T-cell (primary cell): ENCODE results near the gene ATP8A1. TPM values are rescaled to one million over a fixed set of nuclear protein-coding genes. Genes with fewer than 3 reads are reported as not detected.
"Not testable (repeated sequence)": the region's sequence is repeated elsewhere in the genome, so short reads cannot be mapped to it uniquely, and the experiment has no call there.

ENCODE experiments used
- ATAC-seq, 4 experiments: fragments of 200-7000 bp in 3 of 4; fragments of 150-1000 bp in 1 of 4; cut with Tn5 transposase; replicated peaks in 1 of 4; 1 replicate in 3 of 4; 2 replicates in 1 of 4; pipeline ENCODE4 v1.10.0; 2021; ENCODE audit warnings: moderate library complexity in 3 of 4, mild to moderate bottlenecking in 2 of 4, moderate number of reproducible peaks in 1 of 4
- CTCF ChIA-PET, 2 donors: fragments of 300-600 bp; sonication (Branson Sonifier 250); formaldehyde crosslinking; loops; one replicate each; lab custom pipeline; 2022; ENCODE audit warnings: antibody characterized with exemption in 2 of 2; lab: Charles Lee
- POLR2A ChIA-PET, 2 donors: fragments of 300-600 bp; sonication (Branson Sonifier 250); formaldehyde crosslinking; loops; one replicate each; lab custom pipeline; 2022; ENCODE audit warnings: antibody characterized with exemption in 2 of 2; lab: Charles Lee
- DNase-seq, 35 experiments: peaks; one replicate each; pipeline versions ENCODE4 v3.0.0 to v3.0.0-alpha.2; 2013 to 2023
- H3K27ac ChIP-seq: one replicate; pipeline ENCODE4 v1.5.1; 2013; ENCODE audit warnings: low read length
- H3K27me3 ChIP-seq, 2 experiments: replicated peaks in 1 of 2; 1 replicate in 1 of 2; 2 replicates in 1 of 2; pipeline versions ENCODE4 v1.6.1 to v1.7.0; 2013; ENCODE audit warnings: low read length in 1 of 2, mixed read lengths in 1 of 2; ENCODE audit not compliant: control insufficient read depth in 2 of 2, insufficient read depth in 2 of 2; ENCODE audit errors: extremely low read depth in 1 of 2
- H3K36me3 ChIP-seq, 2 donors: 1 replicate in 1 of 2; 2 replicates in 1 of 2; pipeline versions ENCODE4 v1.6.1 to v1.7.0; 2013; ENCODE audit warnings: low read length in 1 of 2; ENCODE audit not compliant: control insufficient read depth in 2 of 2, insufficient read depth in 1 of 2; ENCODE audit errors: extremely low read depth in 1 of 2
- H3K4me1 ChIP-seq, 2 experiments: 1 replicate in 1 of 2; 2 replicates in 1 of 2; pipeline versions ENCODE4 v1.6.1 to v1.7.0; 2013; ENCODE audit warnings: low read length in 2 of 2, mixed read lengths in 1 of 2; ENCODE audit not compliant: insufficient read depth in 2 of 2, control insufficient read depth in 1 of 2; ENCODE audit errors: extremely low read depth in 1 of 2
- H3K4me3 ChIP-seq, 2 donors: 1 replicate in 1 of 2; 2 replicates in 1 of 2; pipeline versions ENCODE4 v1.5.1 to v1.7.0; 2013; ENCODE audit warnings: mild to moderate bottlenecking in 2 of 2, low read length in 1 of 2, moderate library complexity in 1 of 2; ENCODE audit not compliant: control insufficient read depth in 1 of 2; ENCODE audit errors: extremely low read depth in 1 of 2
- H3K9me3 ChIP-seq: 2 replicates; pipeline ENCODE4 v1.7.0; 2013
- H3K27ac Mint-ChIP-seq, 2 donors: one replicate each; pipeline ENCODE4 v1.8.0; 2020 to 2021; ENCODE audit warnings: mild to moderate bottlenecking in 2 of 2, mixed read lengths in 2 of 2
- H3K27me3 Mint-ChIP-seq, 2 donors: one replicate each; pipeline ENCODE4 v1.8.0; 2021 to 2022; ENCODE audit warnings: mixed read lengths in 2 of 2
- H3K36me3 Mint-ChIP-seq: one replicate; pipeline ENCODE4 v1.8.0; 2021; ENCODE audit warnings: mixed read lengths
- H3K4me1 Mint-ChIP-seq, 3 donors: one replicate each; pipeline ENCODE4 v1.8.0; 2020 to 2022; ENCODE audit warnings: mixed read lengths in 3 of 3, mild to moderate bottlenecking in 1 of 3
- H3K4me3 Mint-ChIP-seq, 3 donors: one replicate each; pipeline ENCODE4 v1.8.0; 2020 to 2022; ENCODE audit warnings: mild to moderate bottlenecking in 3 of 3, mixed read lengths in 3 of 3, moderate library complexity in 3 of 3
- H3K9me3 Mint-ChIP-seq, 3 donors: one replicate each; pipeline ENCODE4 v1.8.0; 2020 to 2022; ENCODE audit warnings: mixed read lengths in 3 of 3
- WGBS: methylation state at CpG from one replicate; pipeline ENCODE4 v1.1.5; 2013; ENCODE audit warnings: missing lambda C conversion rate; ENCODE audit not compliant: insufficient coverage; 5-methylcytosine and 5-hydroxymethylcytosine counted together
- total RNA-seq, 35 experiments: library from RNA in 6 of 35; stranded (reverse) in 6 of 35; fragments of 120-200 nt in 1 of 35; gene quantifications; one replicate each; pipeline versions ENCODE4 v1.2.1 to v1.2.4 and lab custom pipeline; 2013 to 2026

The ATP8A1 gene
- total RNA-seq, 5 donors from 2014 or later (not counting 1 experiment from before 2014, with no cell fraction given) = 33.7 to 73.2 (median 47.8) TPM

DNA sequence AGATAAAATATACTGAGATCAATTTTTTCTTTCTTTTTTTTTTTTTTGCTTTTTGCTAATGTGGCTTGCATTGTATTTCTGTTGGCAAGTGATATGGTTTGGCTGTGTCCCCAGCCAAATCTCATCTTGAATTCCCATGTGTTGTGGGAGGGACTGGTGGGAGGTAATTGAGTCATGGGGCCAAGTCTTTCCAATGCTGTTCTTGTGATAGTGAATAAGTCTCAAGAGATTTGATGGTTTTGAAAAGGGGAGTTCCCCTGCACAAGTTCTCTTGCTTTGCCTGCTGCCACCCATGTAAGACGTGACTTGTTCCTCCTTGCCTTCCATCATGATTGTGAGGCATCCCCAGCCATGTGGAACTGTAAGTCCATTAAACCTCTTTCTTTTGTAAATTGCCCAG, 195.7 kb downstream of the ATP8A1 start:
- 100% methylated on average over 1 of the region's 1 CpG for WGBS
- H3K4me1 Mint-ChIP-seq, H3K27ac ChIP-seq, ATAC-seq, H3K4me3 Mint-ChIP-seq, DNase-seq, H3K4me1 ChIP-seq, H3K9me3 ChIP-seq, H3K27me3 ChIP-seq, H3K4me3 ChIP-seq, H3K27me3 Mint-ChIP-seq, CTCF ChIA-PET, H3K9me3 Mint-ChIP-seq, H3K27ac Mint-ChIP-seq, POLR2A ChIA-PET: not testable (repeated sequence)
- peaks cover 0 to 39% of the 10 kb centered on the region in 2 donors for H3K36me3 ChIP-seq
- H3K36me3 Mint-ChIP-seq = peaks cover 48% of the 10 kb centered on the region

DNA sequence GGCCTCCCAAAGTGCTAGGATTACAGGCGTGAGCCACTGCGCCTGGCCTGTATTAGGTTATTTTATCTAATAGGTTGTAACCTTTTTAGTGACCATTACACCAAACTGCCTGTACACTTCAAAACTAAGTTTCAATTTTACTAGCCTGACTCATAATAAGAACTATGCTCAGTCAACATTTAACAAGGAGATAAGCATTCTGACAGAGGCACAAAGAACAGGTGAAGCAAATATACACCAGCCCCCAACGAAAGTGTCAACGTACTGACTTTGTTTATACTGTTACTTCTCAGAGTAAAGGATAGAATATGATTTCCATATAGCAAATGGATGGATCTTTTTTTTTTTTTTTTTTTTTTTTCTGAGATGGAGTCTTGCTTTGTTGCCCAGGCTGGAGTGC, 196.9 kb downstream of the ATP8A1 start:
- Mint-ChIP-seq H3K27ac (no peak overlapping the region), H3K4me1 (peaks cover 0 to 6% (median 0%) of the 10 kb centered on the region in 3 donors), H3K36me3 (peaks cover 53% of the 10 kb centered on the region), H3K27me3 (no peaks in the 10 kb centered on the region), H3K4me3 (no peak overlapping the region), H3K9me3 (no peaks in the 10 kb centered on the region)
- Histone ChIP-seq H3K27me3 (no peaks in the 10 kb centered on the region), H3K36me3 (peaks cover 0 to 40% of the 10 kb centered on the region in 2 donors), H3K4me3 (no peak overlapping the region), H3K9me3 (no peaks in the 10 kb centered on the region), H3K4me1 (no peaks in the 10 kb centered on the region), H3K27ac (no peak overlapping the region)
- ChIA-PET POLR2A (interaction anchor here in 1 of 2 donors (0.6 kb wide), 1 partner anchor 65 kb away, joined by 3 read pairs; no protein-coding TSS in a partner anchor), CTCF (no interaction called here)
- no peak for DNase-seq
- ATAC-seq = no peak
- no CpG with 5 or more reads among the region's 4 CpGs for WGBS

DNA sequence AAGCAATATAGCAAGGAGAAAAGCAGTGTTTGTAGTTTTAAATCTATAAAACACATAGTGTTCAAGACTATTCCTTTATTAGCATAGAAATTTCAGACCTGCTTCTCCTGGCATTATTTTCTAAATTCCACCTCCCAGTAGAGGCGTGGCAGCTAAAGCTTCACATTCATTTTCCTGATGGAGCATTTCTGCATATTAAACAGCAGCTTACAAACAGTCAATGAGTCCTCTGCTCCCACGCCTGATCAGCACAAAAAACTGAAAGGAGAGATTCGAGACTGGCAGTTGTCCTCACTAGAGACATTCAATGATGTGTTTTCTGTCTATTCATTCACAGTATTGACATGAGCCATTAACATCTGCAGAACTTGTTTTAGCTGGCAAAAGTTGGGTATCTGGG, 198.2 kb downstream of the ATP8A1 start:
- Mint-ChIP-seq H3K27ac (no peak overlapping the region), H3K4me1 (peaks cover 0 to 6% (median 0%) of the 10 kb centered on the region in 3 donors), H3K4me3 (no peak overlapping the region), H3K9me3 (no peaks in the 10 kb centered on the region), H3K27me3 (no peaks in the 10 kb centered on the region), H3K36me3 (peaks cover 62% of the 10 kb centered on the region)
- no peaks in the 10 kb centered on the region for H3K4me1 ChIP-seq
- ChIA-PET CTCF (interaction anchor here in 1 of 2 donors (0.6 kb wide), 1 partner anchor 582 kb away, joined by 6 read pairs; no protein-coding TSS in a partner anchor), POLR2A (no interaction called here)
- peaks cover 0 to 35% of the 10 kb centered on the region in 2 donors for H3K36me3 ChIP-seq
- no peak overlapping the region for H3K4me3 ChIP-seq
- ATAC-seq (no peak), DNase-seq (no peak)
- 100% methylated on average over 1 of the region's 3 CpGs for WGBS
- H3K9me3 ChIP-seq = no peaks in the 10 kb centered on the region
- no peaks in the 10 kb centered on the region for H3K27me3 ChIP-seq
- H3K27ac ChIP-seq = no peak overlapping the region

DNA sequence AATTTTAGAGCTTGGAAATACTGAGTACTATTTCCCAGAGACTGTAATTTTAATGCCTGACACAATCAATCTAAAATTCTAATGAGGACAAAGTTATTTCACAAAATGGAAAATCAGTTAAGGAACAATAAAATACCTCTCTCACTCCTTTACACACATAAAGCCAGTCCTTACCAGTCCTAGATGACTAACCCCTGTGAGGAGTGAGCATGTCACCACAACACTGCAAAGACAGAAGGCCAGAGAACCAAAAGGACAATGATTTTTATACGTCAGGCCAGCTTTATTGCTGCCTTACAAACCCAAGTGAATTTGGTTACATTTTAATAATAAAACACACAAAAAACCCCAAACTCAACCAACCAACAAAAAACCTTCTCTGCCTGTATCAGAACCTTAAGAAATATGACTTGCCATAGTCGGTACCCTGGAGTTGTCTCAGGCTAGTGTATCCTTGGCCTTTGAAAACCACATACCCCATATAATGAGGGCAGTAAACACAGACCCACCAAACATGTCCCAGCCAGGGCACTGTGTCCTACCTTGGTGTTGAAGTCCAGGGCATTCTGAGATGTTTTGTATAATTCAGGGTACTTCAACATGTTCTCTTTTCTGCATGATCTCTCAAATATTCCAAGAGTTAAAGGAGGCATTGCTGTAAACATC, 202.0 kb downstream of the ATP8A1 start:
- H3K36me3 Mint-ChIP-seq = peaks cover 57% of the 10 kb centered on the region
- Histone ChIP-seq H3K36me3 (peaks cover 6 to 39% of the 10 kb centered on the region in 2 donors), H3K27ac (no peak overlapping the region), H3K4me1 (no peaks in the 10 kb centered on the region), H3K4me3 (no peak overlapping the region), H3K9me3 (no peaks in the 10 kb centered on the region), H3K27me3 (no peaks in the 10 kb centered on the region)
- no peak for ATAC-seq
- no peaks in the 10 kb centered on the region for H3K9me3 Mint-ChIP-seq
- no CpG with 5 or more reads among the region's 2 CpGs for WGBS
- no peak for DNase-seq
- CTCF ChIA-PET = no interaction called here
- no peaks in the 10 kb centered on the region for H3K27me3 Mint-ChIP-seq
- no peak overlapping the region for H3K4me3 Mint-ChIP-seq
- H3K4me1 Mint-ChIP-seq = no peaks in the 10 kb centered on the region
- no peak overlapping the region for H3K27ac Mint-ChIP-seq
- POLR2A ChIA-PET = no interaction called here

DNA sequence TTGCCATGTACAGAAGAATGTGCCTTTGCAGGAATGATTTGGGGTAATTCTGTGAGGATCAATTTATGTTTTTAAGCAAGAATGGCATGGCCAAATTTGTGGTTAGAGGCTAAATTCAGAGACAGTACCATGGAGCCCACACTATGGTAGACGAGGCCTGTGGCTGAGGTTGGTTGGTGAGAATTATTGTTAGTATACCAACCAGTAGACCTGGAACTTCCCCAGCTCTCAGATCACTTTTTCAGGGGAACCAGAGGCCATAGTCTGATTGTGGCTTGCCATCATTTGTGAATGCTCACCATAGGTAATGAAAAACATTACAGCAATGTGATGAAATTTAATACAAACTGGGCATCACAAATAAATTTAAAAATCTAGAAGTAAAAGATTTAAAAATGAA, 203.3 kb downstream of the ATP8A1 start:
- Histone ChIP-seq H3K4me1 (no peaks in the 10 kb centered on the region), H3K27me3 (no peaks in the 10 kb centered on the region), H3K27ac (no peak overlapping the region), H3K9me3 (no peaks in the 10 kb centered on the region), H3K4me3 (no peak overlapping the region), H3K36me3 (peaks cover 6 to 44% of the 10 kb centered on the region in 2 donors)
- ATAC-seq (no peak), DNase-seq (no peak)
- WGBS = no CpG with 5 or more reads among the region's 1 CpG
- Mint-ChIP-seq H3K27ac (no peak overlapping the region), H3K36me3 (peaks cover 61% of the 10 kb centered on the region), H3K4me3 (no peak overlapping the region), H3K27me3 (no peaks in the 10 kb centered on the region), H3K4me1 (no peaks in the 10 kb centered on the region), H3K9me3 (no peaks in the 10 kb centered on the region)
- CTCF ChIA-PET = no interaction called here
- POLR2A ChIA-PET = no interaction called here

DNA sequence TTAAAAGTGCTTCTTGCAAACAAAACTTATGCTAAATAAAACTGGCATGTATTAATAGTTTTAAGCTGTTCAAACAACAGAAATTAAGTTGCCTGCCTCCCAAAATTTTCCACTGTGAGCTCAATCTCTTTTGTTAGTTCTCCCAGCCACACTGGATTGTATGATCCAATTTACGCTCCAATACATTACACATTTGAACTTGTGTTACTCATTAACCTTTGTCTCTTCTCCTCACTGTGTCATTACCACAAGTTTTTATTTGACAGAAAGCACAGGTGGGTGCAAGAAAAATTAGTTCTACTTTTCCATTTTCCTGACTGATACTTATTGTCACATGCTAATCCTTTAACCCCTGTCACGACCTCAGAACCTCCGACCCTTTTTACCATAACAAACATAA, 204.1 kb downstream of the ATP8A1 start:
- Histone ChIP-seq H3K27me3 (no peaks in the 10 kb centered on the region), H3K36me3 (peaks cover 6 to 44% of the 10 kb centered on the region in 2 donors), H3K9me3 (no peaks in the 10 kb centered on the region), H3K4me3 (no peak overlapping the region), H3K4me1 (no peaks in the 10 kb centered on the region), H3K27ac (no peak overlapping the region)
- Mint-ChIP-seq H3K36me3 (peaks cover 61% of the 10 kb centered on the region), H3K9me3 (no peaks in the 10 kb centered on the region), H3K4me1 (no peaks in the 10 kb centered on the region), H3K27ac (no peak overlapping the region), H3K4me3 (no peak overlapping the region), H3K27me3 (no peaks in the 10 kb centered on the region)
- 100% methylated on average over 2 of the region's 3 CpGs for WGBS
- no peak for ATAC-seq
- POLR2A ChIA-PET = no interaction called here
- CTCF ChIA-PET = no interaction called here
- DNase-seq = no peak
